Spleen (tissue), 11 donors: ENCODE data around the gene GPR34. TPM values are rescaled to one million over a fixed set of nuclear protein-coding genes. Genes with fewer than 3 reads are reported as not detected.

ENCODE experiments used
- DNase-seq: peaks from one replicate; pipeline ENCODE4 v3.0.0-alpha.2; 2020
- H3K27ac ChIP-seq, 8 donors: fragments of 200-600 bp; sonication (generic) in 7 of 8; 1 replicate in 4 of 8; 2 replicates in 4 of 8; pipeline versions ENCODE4 v1.5.0 to v1.8.0; 2016 to 2021; ENCODE audit warnings: inconsistent platforms in 4 of 8, mild to moderate bottlenecking in 4 of 8, moderate library complexity in 1 of 8
- H3K27me3 ChIP-seq, 7 donors: fragments of 200-600 bp; sonication (generic) in 6 of 7; replicated peaks in 1 of 7; 1 replicate in 4 of 7; 2 replicates in 3 of 7; pipeline versions ENCODE4 v1.5.0 to v1.8.0; 2016 to 2021; ENCODE audit warnings: inconsistent platforms in 3 of 7, mild to moderate bottlenecking in 1 of 7
- H3K36me3 ChIP-seq, 6 donors: fragments of 200-600 bp; sonication (generic) in 5 of 6; 1 replicate in 4 of 6; 2 replicates in 2 of 6; pipeline versions ENCODE4 v1.5.0 to v1.8.0; 2016 to 2021; ENCODE audit warnings: inconsistent platforms in 2 of 6
- H3K4me1 ChIP-seq, 6 donors: fragments of 200-600 bp; sonication (generic) in 5 of 6; 1 replicate in 3 of 6; 2 replicates in 3 of 6; pipeline versions ENCODE4 v1.5.0 to v1.8.0; 2016 to 2021; ENCODE audit warnings: inconsistent platforms in 3 of 6
- H3K4me3 ChIP-seq, 8 donors: fragments of 200-600 bp; sonication (generic) in 7 of 8; 1 replicate in 4 of 8; 2 replicates in 4 of 8; pipeline versions ENCODE4 v1.5.0 to v1.8.0; 2016 to 2021; ENCODE audit warnings: inconsistent platforms in 4 of 8, mild to moderate bottlenecking in 4 of 8, moderate library complexity in 2 of 8
- H3K9me3 ChIP-seq, 8 donors: fragments of 200-600 bp; sonication (generic) in 7 of 8; 1 replicate in 4 of 8; 2 replicates in 4 of 8; pipeline versions ENCODE4 v1.5.0 to v1.8.0; 2016 to 2021; ENCODE audit warnings: inconsistent platforms in 4 of 8
- CTCF ChIP-seq, 11 experiments: fragments of 200-600 bp in 7 of 11; fragments of 450-650 bp in 4 of 11; sonication (generic) in 4 of 11; IDR thresholded peaks in 8 of 11; conservative IDR thresholded peaks in 3 of 11; 1 replicate in 7 of 11; 2 replicates in 4 of 11; pipeline versions ENCODE4 v1.4.0 to v1.8.0; 2016 to 2021; ENCODE audit warnings: antibody characterized with exemption in 11 of 11, inconsistent platforms in 4 of 11, mild to moderate bottlenecking in 1 of 11
- POLR2A ChIP-seq, 3 donors: fragments of 450-650 bp; IDR thresholded peaks; one replicate each; pipeline ENCODE4 v1.5.1; 2017; ENCODE audit warnings: antibody characterized with exemption in 3 of 3, mild to moderate bottlenecking in 1 of 3
- POLR2AphosphoS5 ChIP-seq, 3 donors: sonication (generic); formaldehyde crosslinking; IDR thresholded peaks; one replicate each; pipeline ENCODE4 v1.5.1; 2017; ENCODE audit warnings: antibody characterized with exemption in 3 of 3
- WGBS, 5 donors: extraction: QIAGEN DNeasy Blood & Tissue Kit in 3 of 5; methylation state at CpG; one replicate each; pipeline versions ENCODE4 v1.1.5 to v1.1.7; 2013 to 2018; 5-methylcytosine and 5-hydroxymethylcytosine counted together
- intact Hi-C: fragments of 100-400 bp; cut with DNase I; formaldehyde crosslinking; loops from one replicate; pipeline ENCODE4 v1.15.0; 2023; ENCODE audit warnings: low total_unique reads
- polyA plus RNA-seq, 3 donors: library from polyadenylated mRNA; stranded (reverse); fragments of 200-250 nt; gene quantifications; one replicate each; pipeline ENCODE4 v1.2.1, GENCODE V29; 2013
- small RNA-seq, 4 donors: library from RNA; depleted of rRNA; stranded (forward); fragments of <200 nt; gene quantifications; one replicate each; pipeline ENCODE3, GENCODE V24; 2016
- total RNA-seq, 7 donors: library from RNA; depleted of rRNA in 3 of 7; stranded (reverse); fragments of >200 nt in 3 of 7; fragmentation: NEBNext Ultra II Directional in 4 of 7; extraction: Animal tissue kit (Norgen Biotek cat#: 25700) in 4 of 7; gene quantifications; one replicate each; pipeline versions ENCODE4 v1.1.0 to v1.2.1, GENCODE V29; 2016 to 2021
- donor health status: healthy with polysubstance abuse.
- donor health status: DM: no; HTN: no; CAD: no; lungs with moderate emphysema.
- donor health status: DM: no; HTN: no; CAD: no.
- donor health status: Bipolar disorder and iron deficiency.
- donor health status: healthy.
- donor health status: DM: no; HTN: no; CAD: no.
- donor health status: DM: yes; HTN: yes; CAD: no.

GPR34 gene
- total and polyA plus RNA-seq, 10 donors: 5.5 to 45.1 (median 15.1) TPM

- no peak for DNase-seq
- Histone ChIP-seq H3K27ac (no peak overlapping the region), H3K4me3 (no peak overlapping the region), H3K36me3 (no peaks in the 10 kb centered on the region), H3K9me3 (no peaks in the 10 kb centered on the region), H3K4me1 (peaks cover 0 to 33% (median 7%) of the 10 kb centered on the region in 6 donors), H3K27me3 (peaks cover 0 to 3% (median 0%) of the 10 kb centered on the region in 7 donors)
- TF ChIP-seq CTCF (IDR thresholded peaks at IDR 0.05 in 8 of 11, conservative IDR thresholded peaks at IDR 0.05 in 3 of 11) (no peak), POLR2A (IDR thresholded peaks at IDR 0.05) (no peak), POLR2AphosphoS5 (IDR thresholded peaks at IDR 0.05) (no peak)
- WGBS, 5 donors: 44 to 72% (median 65%) methylated on average over 7 of the region's 7 CpGs
- intact Hi-C loops: no loop called here
These were observed 48.3 kb downstream of the GPR34 start for GRCh38 chrX:41737065-41737464.

GRCh38 chrX:41739871-41740270 is 51.1 kb downstream of the GPR34 start:
- no peaks in the 10 kb centered on the region for H3K9me3 ChIP-seq
- TF ChIP-seq CTCF (IDR thresholded peaks at IDR 0.05 in 8 of 11, conservative IDR thresholded peaks at IDR 0.05 in 3 of 11) (no peak), POLR2A (IDR thresholded peaks at IDR 0.05) (no peak), POLR2AphosphoS5 (IDR thresholded peaks at IDR 0.05) (no peak)
- H3K36me3 ChIP-seq: peaks cover 0 to 19% (median 0%) of the 10 kb centered on the region in 6 donors
- intact Hi-C loops: no loop called here
- H3K4me1 ChIP-seq: peaks cover 0 to 6% (median under 1%) of the 10 kb centered on the region in 6 donors
- H3K27ac ChIP-seq: no peak overlapping the region
- peaks cover 0 to 3% (median 0%) of the 10 kb centered on the region in 7 donors for H3K27me3 ChIP-seq
- 85 to 100% (median 97%) methylated on average over 1 of the region's 1 CpG for WGBS, 5 donors
- H3K4me3 ChIP-seq: no peak overlapping the region
- DNase-seq: no peak

Small RNAs within 50 kb of the gene (small RNA-seq; reads per million reads assigned to genes)
- 0 reads per million in 4 donors for gene RN7SL144P

Other genes with a start within 250 kb of the GPR34 start
- under 1 TPM in 2 of 7 donors, not detected in 5; 0.21 to 0.32 TPM for gene NYX, start 241.6 kb upstream of the GPR34 start, total RNA-seq
- under 1 TPM in 1 of 3 donors, not detected in 2; 0.03 TPM for gene NYX, start 241.6 kb upstream of the GPR34 start, polyA plus RNA-seq
- 1 to 10 TPM in 1 of 7 donors, under 1 TPM in 6; 0.33 to 1.7 (median 0.51) TPM for gene GPR82, start 35.2 kb downstream of the GPR34 start, total RNA-seq
- under 1 TPM; 0.26 to 0.49 (median 0.26) TPM for gene GPR82, start 35.2 kb downstream of the GPR34 start, polyA plus RNA-seq
- 10 to 100 TPM; 34.4 to 63.7 (median 47.2) TPM for gene CASK, start 234.6 kb downstream of the GPR34 start, total RNA-seq
- 1 to 10 TPM; 4.7 to 6.1 (median 5.0) TPM for gene CASK, start 234.6 kb downstream of the GPR34 start, polyA plus RNA-seq